GM21825 (cell line): ENCODE data around the gene PRDM1.

Source experiments
- ATAC-seq: cut with Tn5 transposase; IDR thresholded peaks from one replicate; pipeline ENCODE4 v1.9.1; 2021; ENCODE audit warnings: mild to moderate bottlenecking, moderate library complexity; ENCODE audit not compliant: unreplicated experiment

PRDM1 gene

DNA sequence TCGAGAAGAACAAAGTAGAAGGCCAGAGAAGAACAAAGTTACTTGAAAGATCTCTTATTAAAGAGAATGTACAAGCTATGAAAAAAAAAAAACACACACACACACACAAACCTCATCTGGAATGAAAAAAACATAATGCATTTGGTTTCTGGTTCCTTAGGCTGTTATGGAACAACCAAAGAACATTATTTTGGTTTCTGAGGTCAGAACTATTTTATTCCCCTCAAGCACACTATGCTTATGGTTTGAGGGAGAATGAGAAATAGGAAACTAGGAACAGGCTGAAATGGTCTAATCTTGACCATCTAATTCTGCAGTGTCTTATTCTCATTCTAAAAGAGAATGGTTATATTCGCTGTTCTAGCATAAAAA lies 8.8 kb downstream of the PRDM1 start:
- no peak for ATAC-seq

DNA sequence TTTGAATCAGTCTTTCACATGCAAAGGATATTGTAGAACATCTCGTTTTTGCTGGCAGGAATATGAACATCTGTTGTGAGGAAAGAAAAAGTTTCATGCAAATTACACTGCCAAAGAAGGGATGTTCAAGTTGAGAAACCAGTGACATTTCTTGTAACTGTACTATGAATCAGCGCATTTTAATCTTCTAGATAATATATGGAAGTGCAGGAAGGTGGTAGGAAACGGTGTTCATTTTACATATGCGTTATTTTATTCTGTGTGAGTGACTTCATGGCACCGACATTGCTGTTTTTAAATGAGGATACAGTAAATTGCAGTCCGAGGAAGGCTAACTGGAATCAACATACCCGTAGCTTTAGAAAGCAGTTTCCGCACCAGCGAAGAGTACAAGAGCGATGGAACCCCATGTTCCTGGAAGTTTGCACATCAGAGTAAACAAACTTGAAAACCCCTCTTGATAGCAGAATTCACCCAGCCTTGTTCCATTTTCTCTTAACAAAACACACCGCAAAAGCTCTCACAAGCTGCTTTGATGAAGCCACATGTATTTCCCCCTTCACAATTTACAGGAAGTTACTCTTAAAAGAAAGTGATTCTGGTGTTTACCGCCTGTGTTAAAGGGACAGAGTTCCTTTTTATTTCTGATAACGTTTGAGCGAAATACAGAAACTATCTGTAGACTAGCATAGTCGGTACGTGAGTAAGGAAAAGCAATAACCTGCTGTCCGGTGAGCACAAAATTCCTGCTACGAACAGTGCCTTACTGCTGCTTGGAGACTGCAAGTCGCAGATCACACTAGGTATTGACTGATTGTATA lies 11.5 kb downstream of the PRDM1 start:
- ATAC-seq = peak; percentile 45

DNA sequence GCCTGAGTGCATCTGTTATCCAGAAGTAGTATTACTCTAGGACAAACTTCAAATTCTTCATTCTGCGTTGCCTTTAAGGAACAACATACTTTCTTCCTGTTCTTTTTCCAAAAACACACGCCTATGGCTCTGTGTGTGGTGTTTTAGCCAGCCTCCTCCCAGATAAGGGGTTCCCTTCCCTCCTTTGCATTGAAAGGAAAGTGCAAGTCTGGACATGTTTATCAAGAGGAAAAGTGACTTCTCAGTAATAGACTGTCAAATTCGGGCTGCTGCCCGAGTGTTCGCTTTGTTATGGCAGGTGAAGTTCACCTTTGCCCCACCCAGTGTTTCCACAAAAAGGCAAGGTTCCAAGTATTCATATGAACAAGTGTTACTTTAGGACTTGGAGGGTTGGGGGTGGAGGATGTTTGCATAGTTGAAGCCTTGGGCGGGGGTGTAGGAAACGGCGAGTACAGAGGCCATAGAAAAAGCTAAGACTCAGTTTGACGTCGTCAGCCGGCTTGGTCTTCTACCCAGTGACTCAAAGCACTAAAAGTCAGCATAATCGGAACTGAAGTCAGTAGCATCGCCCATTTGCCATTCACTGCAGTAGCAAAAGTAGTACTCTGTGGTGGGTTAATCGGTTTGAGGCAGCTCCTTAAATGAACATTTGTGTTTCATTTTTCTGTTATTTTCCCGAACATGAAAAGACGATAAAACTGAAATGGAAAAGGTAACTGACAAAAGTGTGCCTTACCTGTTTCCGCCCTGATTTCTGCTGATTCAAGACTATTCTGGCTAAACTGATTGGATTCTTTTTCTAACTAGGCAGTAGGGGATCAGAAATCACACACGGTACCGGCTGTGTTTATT lies 12.5 kb downstream of the PRDM1 start:
- ATAC-seq = peak; percentile 27

DNA sequence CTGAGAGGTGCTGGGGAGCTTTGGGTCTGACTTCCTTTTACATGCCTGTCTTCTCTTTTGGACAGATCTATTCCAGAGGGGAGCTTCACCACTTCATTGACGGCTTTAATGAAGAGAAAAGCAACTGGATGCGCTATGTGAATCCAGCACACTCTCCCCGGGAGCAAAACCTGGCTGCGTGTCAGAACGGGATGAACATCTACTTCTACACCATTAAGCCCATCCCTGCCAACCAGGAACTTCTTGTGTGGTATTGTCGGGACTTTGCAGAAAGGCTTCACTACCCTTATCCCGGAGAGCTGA lies 13.1 kb downstream of the PRDM1 start:
- no peak for ATAC-seq

DNA sequence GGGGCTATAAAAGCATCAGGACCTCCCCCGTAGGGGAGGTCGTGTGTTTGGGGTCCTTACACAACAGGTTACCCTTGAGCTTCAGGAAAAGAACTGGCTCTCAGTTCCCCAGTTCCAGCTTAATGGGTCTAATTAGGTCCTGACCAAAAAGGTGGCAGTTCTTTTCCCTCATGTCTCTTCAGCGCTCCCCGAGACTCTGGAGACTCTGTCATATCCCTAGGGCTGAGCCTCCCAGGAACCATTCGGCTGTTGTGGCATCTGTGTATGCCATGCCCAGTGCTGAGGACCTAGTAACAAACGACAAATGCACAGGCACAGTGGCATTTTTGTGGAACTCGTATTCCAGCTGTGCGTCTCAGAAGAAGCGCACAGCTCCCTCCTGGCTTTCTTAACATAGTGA lies 14.6 kb downstream of the PRDM1 start:
- no peak for ATAC-seq

DNA sequence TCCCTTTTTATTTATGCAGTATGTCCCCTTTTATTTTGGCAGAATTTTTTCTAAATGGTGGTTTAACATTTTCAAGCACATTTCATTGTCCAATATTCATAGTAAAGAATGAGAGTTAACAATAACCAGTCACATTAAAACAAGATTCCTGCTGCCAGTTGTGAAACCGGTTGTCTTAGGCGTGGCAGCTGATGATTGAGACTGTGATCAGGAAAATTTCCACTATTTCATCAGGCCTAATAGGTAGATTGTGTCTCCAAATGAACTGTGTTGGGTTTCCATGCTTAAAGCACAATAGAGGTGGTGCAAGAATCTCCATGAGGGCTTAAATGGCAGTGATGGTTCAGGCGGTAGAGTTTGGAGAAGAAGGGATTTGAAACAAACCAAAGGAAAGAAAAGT lies 15.3 kb downstream of the PRDM1 start:
- no peak for ATAC-seq

DNA sequence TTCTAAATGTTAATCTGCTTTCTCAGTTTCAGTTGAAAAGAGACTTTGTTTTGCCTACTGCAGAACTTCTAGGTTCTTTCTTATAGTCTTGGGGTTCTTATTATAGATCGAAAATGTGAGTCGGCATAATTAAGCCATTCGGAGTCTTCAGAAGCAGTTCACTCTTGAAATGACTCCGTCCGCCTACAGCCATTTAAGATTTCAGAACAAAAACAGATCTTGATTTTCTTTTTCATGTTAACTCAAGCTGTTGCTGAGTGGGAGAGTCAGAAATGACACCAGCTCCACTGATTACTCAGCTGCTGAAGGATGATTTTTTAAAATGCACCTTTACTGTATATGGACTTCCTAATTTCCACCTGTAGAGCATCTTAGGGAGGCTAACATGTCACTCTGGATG lies 15.9 kb downstream of the PRDM1 start:
- ATAC-seq = peak; percentile 46

DNA sequence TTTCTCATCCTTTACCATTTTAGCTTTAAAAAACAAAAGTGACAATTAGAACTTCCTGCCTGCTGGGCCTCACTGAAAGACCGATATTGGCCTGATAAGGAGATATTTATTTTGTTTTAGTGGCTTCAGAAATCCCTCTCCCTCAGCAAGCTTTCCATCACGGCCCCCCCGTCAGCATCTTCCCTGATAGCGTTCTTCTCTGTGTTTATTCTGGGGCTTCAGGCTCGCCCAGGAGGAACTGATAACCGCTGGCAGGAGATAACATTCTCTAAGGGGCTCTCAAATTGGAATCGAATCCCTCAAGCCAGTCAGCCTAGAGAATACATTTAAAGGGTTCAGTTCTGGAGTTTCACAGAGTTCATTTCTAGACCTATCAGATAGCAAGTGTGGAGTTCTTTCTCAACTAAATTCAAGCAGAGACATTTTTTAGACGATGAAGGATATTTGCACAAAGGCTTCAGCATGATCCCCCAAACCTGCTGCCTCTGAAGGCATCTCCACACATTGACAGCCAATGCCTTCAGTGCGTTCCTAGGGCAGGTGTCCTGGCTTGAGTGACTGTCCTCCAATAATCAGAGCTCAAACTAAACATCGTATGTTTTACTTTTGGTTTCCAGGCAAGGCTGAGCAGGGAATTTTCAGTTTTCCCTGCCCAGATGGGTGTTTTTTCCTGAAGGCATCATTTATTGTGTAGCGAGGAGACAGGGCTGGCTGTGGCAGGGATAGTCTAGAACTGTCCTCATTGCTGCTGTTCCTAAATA lies 17.0 kb downstream of the PRDM1 start:
- ATAC-seq = no peak

DNA sequence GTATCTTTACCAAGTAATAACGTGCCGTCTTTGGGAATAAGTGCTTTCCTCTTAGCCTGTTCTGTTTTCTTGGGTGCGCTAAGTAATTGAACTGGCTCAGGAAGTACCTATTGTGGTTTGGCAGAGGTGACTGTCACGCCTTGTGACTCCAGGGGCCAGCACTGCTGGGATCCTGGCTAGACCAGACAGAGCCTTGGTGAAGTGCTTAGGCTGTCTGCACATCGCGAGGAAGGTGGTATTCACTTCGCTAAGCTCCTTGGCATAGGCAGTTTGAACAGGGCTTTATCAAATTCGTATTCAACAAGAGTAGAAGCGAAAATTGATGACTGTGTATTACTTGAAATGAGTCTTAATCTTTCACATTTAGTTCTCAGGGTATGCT lies 17.6 kb downstream of the PRDM1 start:
- ATAC-seq = peak; percentile 53

DNA sequence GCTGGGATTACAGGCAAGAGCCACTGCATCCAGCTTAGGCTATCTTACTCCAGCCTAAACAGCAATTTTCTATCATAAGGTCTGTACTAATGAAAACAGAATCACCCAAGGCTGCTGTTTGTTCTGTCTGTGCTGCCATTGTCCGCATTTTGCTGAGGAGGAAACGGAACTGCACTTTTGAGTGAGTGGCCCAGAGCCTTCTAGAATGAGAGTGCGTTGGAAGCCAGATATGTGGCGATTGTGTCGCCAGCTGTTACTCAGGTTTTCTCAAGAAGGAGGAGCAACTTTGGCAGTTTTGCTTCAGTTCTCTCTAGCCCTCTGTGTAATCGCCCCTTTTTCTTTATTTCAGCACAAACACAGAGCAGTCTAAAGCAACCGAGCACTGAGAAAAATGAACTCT lies 18.3 kb downstream of the PRDM1 start:
- no peak for ATAC-seq

DNA sequence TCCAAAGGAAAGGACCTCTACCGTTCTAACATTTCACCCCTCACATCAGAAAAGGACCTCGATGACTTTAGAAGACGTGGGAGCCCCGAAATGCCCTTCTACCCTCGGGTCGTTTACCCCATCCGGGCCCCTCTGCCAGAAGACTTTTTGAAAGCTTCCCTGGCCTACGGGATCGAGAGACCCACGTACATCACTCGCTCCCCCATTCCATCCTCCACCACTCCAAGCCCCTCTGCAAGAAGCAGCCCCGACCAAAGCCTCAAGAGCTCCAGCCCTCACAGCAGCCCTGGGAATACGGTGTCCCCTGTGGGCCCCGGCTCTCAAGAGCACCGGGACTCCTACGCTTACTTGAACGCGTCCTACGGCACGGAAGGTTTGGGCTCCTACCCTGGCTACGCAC lies 18.8 kb downstream of the PRDM1 start:
- ATAC-seq = no peak

DNA sequence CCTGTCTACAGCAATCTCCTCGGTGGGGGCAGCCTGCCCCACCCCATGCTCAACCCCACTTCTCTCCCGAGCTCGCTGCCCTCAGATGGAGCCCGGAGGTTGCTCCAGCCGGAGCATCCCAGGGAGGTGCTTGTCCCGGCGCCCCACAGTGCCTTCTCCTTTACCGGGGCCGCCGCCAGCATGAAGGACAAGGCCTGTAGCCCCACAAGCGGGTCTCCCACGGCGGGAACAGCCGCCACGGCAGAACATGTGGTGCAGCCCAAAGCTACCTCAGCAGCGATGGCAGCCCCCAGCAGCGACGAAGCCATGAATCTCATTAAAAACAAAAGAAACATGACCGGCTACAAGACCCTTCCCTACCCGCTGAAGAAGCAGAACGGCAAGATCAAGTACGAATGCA lies 19.4 kb downstream of the PRDM1 start:
- no peak for ATAC-seq

DNA sequence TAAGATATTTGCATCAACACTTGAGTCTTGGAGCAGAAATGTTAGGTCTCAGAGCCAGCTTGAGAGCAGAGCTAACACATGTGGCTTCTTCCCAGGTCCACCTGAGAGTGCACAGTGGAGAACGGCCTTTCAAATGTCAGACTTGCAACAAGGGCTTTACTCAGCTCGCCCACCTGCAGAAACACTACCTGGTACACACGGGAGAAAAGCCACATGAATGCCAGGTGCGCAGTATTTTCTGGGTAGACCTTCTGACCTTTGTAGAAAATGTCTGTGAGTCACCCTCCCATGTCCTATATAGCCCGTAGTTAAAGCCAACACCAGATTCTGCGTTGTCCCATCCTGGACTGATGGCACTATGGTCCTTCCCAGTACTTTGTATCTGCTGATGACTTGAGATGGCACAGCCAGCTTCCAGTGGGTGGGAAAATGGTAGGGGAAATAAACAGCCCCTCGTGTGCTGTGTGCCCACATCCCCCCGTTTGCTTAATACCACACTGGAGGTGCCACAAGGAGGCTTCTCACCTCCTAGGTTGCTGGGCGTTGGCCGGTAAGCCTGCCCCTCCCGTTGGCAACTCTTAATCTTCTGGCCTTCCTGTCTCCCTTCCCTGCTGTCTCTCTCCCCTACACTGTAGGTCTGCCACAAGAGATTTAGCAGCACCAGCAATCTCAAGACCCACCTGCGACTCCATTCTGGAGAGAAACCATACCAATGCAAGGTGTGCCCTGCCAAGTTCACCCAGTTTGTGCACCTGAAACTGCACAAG lies 20.3 kb downstream of the PRDM1 start:
- ATAC-seq = no peak

DNA sequence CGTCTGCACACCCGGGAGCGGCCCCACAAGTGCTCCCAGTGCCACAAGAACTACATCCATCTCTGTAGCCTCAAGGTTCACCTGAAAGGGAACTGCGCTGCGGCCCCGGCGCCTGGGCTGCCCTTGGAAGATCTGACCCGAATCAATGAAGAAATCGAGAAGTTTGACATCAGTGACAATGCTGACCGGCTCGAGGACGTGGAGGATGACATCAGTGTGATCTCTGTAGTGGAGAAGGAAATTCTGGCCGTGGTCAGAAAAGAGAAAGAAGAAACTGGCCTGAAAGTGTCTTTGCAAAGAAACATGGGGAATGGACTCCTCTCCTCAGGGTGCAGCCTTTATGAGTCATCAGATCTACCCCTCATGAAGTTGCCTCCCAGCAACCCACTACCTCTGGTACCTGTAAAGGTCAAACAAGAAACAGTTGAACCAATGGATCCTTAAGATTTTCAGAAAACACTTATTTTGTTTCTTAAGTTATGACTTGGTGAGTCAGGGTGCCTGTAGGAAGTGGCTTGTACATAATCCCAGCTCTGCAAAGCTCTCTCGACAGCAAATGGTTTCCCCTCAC lies 21.0 kb downstream of the PRDM1 start:
- no peak for ATAC-seq

DNA sequence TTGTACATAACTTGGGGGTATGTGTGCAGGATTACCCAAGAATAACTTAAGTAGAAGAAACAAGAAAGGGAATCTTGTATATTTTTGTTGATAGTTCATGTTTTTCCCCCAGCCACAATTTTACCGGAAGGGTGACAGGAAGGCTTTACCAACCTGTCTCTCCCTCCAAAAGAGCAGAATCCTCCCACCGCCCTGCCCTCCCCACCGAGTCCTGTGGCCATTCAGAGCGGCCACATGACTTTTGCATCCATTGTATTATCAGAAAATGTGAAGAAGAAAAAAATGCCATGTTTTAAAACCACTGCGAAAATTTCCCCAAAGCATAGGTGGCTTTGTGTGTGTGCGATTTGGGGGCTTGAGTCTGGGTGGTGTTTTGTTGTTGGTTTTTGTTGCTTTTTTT lies 22.0 kb downstream of the PRDM1 start:
- ATAC-seq = no peak

DNA sequence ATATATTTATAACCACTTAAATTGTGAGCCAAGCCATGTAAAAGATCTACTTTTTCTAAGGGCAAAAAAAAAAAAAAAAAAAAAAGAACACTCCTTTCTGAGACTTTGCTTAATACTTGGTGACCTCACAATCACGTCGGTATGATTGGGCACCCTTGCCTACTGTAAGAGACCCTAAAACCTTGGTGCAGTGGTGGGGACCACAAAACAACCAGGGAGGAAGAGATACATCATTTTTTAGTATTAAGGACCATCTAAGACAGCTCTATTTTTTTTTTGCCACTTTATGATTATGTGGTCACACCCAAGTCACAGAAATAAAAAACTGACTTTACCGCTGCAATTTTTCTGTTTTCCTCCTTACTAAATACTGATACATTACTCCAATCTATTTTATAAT lies 22.9 kb downstream of the PRDM1 start:
- no peak for ATAC-seq

DNA sequence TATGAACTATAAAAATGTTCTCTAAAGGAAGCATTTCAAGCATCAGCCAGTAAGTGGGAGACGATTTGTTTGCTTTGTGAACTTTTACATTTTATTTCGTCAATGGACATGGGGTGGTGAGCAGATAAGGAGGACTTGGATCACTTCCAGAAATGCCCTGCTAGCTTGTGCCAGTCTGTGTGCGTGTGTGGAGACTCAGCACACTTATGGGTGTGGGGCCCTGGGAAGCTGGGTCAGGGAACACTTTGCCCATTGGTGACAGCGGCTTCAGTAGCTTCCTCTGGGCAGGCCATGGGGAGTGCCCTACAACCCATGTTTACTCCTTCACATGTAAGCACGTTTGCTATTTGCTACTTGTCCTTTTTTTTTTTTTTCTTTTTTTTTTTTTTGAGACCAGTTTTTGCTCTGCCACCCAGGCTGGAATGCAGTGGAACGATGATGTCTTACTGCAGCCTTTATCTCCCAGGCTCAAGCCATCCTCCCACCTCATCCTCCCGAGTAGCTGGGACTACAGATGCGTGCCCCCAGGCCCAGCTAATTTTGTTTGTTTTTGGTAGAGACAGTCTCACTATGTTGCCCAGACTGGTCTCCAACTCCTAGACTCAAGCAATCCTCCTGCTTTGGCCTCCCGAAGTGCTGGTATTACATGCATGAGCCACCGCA lies 24.2 kb downstream of the PRDM1 start:
- ATAC-seq = no peak

DNA sequence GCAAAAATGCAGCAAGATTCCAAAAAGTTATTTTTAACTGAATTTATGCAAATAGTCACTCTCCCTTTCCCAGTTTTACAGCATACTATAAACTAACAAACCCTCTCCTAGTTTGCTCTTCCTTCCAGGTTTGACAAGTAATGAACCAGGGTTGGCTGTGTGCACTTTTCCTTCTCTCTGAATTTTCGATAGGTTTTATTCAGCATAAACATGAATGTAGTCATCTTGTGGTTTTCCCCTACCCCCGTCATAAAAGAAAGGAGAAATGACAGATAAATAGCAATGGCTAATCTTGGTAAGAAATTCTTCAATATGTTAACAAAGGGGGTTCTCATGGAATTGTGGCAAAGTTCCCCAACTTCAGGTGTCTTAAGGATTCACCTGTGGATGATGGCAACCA lies 26.3 kb downstream of the PRDM1 start:
- ATAC-seq = no peak

DNA sequence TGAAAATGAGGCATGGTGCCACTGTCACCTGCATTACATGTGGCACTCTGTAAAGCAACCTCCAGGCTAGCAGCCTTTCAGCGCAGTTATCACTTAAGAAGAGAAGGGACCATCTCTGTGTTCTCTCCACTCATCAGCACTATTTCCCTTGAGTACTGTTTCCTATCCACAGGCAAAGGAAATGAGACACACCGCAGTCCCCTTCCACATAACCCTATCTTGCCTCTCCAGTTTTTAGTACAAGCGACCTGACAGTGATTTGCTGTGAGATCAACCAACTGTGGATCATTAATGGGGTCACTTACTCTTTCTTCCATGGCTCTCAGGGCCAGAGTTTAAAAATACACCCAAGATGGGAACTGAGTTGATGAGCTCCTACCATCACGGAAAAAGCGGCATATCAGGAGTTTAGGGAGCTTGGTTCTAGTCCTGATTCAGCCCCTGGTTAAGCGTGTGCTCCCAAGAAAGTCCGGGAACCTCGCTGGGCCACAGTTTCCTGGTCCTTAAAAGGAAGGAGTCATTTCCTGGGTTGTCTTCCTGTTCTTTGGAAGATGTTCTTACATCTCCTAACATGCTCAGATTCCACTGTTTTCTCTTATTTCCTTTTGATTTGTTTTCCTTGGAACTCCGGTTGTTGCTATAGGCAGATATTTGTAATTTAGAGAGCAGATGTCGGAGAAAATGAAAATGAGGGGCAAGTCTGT lies 27.3 kb downstream of the PRDM1 start:
- no peak for ATAC-seq

DNA sequence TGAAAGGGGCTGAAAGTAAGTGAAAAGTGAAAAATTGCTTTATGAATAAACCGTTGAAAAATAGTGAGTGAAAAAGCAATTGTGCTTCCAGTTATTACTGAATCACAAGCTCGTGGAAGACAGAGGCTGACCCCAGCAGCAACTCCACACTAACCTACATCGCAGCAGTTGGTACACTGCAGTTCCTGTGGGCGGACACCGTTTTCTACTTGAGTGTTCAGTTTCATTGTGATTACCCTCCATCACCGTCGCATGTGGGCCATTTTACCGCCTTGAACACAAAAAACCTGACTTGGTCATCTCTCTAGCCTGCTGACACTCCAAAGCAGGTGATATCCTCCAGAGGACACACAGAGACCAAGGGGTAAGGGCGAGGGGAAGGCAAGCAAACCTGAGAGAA lies 28.4 kb downstream of the PRDM1 start:
- ATAC-seq = peak; percentile 83
